ENCODE data around the gene OMA1.

OMA1 gene

DNA sequence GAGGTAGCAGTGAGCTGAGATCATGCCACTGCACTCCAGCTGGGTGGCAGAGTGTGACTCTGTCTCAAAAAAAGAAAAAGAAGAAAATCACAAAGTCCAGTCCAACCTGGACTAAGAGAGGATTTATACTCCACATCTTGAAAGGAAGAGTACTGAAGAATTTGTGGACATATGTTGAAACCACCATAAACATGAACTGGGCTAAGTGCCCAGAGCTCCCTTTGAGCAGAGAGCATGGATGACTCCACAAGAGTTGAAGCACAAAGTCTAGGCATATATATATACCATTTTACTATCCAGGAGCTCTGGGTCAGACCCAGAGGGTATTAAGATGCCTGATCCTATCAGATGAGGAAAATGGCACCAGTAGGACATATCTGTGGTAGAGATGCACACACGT, 86.6 kb downstream of the OMA1 start:
- no peak for DNase-seq (ENCODE audit: low spot score)

DNA sequence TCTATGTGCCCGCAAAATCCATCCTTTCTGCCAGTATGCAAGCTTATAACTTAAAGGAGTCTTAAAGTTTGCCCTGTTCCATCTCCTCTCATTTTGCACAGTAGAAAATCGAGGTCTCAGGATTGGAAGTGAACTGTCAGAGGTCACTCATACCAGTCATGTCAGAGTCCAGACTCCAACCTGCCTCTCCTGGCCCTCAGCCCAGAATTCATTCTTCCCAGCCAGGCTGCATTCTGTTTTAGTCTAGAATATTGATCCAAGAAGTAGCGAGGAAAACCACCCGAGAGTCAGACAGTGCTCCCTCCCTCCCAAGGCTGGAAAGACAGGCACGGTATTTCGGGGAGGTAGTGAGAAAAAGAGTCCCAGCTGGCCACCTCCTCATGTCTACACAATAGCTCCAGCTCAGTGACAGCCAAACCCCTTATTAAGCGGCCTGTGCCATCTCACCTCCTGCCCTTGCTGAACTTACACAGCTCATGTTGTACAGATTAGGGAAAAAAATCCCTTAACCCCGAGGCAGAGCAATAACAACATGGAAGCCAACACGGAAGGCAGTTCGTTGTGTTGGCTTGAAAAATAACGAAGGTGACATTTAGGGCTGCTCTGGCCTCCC, 89.4 kb downstream of the OMA1 start:
- no peak for DNase-seq (ENCODE audit: low spot score)

DNA sequence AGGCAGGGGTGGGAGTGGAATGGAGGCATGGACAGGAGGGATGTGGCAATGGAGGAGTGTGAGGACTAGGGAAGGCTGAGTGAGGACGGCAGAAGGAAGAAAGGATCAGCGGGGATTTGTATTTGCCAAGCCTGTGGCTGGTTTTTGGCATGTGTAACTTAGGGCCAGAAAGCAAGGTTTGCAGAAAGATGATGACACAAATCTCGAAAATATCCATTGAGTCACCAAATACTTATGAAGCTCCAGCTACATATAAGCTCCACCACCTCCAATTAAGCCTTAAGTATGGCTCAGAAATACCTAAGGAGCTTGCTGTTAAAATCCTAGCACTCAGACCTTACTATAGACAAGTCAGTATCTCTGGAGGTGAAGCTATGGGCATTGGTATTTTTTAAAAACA, 90.1 kb downstream of the OMA1 start:
- no peak for DNase-seq (ENCODE audit: low spot score)

DNA sequence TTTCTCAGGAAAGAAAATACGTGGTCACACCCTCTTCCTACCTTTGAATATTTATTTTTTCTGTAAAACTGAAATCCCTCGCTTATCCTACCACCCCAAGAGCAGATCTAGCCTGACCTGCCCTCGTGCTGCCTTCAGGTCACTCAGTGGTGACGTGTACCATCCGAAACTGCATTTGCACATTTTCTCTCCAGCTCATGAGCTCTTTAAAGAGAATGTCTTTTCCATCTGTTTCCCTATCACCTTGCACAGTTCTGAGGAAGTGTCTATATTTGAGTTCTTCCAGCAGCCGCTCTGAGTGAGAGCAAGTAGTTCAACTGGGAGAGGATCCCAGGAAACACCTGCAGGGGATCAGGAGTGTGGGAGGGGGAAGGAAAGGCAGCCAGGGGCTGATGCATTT, 91.7 kb downstream of the OMA1 start:
- DNase-seq (ENCODE audit: low spot score): no peak

DNA sequence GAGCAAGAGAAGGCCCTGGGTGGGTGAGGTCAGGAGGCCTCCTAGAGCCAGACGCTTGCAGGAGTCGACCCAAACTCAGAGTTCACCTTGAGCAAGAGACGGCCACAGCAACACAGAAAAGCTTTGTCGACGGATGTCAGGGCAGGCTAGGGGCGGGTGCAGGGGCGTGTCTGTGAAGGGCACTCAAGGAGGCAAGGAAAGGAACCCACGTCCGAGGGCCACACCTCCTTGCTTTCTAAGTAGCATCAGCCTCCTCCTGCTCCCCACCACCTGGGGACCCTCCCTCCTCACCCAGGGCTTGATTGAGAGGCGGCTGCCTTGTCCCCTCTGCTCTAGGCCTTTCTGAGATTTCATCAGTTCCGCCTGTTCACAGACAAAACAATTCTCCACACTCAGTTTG, 92.1 kb downstream of the OMA1 start:
- no peak for DNase-seq (ENCODE audit: low spot score)

DNA sequence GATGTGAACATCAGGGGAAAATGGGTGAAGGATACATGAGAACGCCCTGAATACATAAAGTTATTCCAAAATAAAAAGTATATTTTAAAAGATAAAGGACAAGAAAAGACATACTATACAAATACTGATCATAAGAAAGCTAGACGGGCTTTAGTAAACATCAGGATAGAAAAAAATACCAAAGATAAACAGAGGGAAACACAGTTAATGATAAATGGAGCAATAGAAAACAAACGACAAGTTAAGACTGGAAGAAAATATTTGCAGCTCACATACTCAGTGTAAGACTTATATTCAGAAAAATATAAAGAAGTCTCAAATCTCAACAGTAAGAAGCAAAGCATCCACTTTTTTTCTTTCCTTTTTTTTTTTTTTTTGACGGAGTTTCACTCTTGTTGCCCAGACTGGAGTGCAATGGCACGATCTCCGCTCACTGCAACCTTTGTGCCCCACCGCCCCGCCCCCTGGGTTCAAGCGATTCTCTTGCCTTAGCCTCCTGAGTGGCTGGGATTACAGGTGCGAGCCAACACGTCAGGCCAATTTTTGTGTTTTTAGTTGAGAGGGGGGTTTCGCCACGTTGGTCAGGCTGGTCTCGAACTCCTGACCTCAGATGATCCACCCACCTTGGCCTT, 94.8 kb downstream of the OMA1 start:
- DNase-seq (ENCODE audit: low spot score): no peak

DNA sequence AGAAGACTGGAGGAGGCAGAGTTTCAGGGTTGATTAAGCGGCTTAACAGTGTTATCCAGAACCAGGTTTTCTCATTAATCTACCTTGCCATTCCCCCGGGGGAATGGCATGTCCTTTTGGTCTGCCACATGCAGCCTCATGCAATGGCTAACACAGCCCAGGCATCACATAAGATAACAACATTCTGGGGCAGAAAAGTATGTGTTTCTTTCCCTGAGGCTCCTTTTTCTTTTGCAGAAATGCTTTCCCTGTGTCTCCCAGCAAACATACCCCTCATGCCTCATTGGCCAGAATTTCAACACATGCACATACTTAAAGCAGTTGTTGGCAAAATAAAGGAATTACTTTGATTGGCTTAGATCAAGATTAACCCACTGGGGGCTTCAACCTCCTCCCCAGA, 98.6 kb downstream of the OMA1 start:
- DNase-seq (ENCODE audit: low spot score): no peak

DNA sequence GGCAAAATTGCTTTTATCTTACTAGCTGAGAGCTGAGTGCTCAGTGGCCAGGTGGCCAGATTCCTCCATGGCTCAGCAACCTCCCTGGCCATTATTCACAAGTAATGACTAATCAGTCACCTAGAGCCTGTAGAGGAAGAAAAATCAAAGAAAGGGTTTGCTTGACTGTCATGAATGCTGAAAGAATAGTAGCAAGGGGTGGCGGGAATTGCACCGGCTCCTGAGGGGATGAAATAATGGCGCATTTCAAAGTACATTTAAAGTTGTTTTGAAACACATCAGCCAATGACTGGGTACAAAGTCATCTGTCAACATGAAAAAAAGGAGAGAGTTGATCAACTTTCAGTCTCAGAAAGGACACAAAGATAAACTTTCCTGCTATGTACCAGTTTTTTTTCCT, 99.5 kb downstream of the OMA1 start:
- DNase-seq (ENCODE audit: low spot score): no peak

DNA sequence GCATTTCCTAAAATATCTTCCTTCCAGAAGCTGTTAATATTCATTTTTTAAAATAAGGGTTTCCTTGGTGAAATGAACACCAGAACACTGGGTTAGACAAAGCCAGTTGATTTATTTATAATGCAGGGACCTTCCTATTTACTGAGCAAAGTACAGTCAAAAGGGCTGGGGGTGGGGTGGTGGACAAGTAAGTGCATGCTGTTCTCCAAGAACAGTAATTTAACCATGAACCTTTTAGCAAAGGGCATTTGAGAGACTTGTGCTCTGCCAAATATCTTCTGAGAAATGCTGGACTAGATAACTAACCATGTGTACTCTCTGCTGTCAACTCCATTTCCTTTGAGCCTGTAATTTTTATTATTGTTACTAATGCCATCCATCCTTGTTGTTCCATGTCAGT, 100.2 kb downstream of the OMA1 start:
- no peak for DNase-seq (ENCODE audit: low spot score)

DNA sequence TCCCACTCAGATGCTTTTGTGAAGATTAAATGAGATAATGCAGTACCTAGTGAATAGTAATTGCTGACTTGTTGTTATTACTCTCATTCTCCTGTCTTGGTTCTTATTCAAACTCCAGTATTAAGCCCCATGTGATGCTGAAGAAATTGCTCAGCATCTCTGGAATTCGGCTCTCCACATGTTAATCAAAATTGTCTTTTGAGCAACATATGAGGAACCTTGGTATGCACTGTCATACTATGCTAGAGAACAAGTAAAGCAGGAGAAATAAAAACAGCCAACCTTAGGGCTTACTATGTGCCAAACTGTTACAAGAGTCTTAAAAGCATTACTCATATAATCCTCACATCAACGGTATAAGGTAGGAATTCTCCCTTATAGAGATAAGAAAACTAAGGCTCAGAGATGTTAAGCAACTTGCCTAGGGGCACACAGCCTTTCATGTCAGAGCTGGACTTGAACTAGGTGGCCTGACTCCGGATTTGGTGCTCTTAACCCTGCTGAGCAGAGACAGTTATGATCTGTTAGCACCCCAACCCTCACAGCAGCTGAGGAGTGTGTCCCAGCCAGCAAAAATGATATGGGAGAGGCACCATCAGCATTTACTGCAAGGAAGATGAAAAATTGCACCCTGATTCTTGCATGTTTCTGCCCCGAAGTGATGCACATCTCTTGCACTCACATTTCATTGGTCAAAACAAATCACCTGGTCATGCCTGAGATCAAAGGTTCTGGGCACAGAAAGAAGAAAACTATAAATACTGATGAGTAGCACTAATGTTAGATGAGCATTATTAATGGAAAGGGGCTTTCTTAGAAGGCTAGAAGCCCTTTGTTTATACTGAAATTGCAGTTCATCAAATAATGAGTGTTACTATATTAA, 102.3 kb downstream of the OMA1 start:
- no peak for DNase-seq (ENCODE audit: low spot score)

DNA sequence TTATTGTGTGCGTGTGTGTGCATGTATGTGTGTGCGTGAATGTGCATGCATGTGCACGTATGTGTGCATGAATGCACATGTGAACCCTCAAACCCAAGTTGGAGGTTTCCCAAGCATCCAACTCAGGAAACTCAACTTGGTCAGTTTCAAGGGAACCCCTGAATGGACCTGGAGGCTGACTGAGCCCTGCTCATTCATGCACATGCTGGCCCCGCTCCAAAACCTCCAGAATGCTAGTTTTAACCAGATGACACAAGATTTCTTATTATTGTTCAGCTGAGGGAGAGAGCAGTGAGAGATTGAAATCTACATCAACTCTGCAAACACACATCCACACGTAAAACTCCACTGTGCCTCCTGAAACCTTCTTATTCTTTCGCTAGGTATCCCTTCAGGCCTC, 104.4 kb downstream of the OMA1 start:
- no peak for DNase-seq (ENCODE audit: low spot score)

DNA sequence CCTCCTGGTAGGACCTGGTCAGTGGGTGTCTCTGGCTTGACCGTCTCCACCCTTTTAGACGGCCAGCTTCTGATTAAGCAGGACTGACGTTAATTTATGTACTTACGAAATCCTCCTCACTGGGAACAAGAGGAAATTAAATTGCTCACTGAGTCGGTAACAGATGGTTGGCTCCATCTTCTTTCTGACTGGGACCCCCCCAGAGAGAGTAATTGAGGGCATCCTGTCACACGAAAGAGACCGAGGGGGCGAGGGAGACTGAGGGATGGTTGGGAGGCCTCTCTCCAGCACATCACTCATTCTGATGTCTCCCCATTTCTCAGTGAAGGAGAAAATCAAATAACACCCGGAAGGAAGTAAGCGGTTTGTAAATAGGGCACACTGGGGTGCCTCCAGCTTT, 104.8 kb downstream of the OMA1 start:
- DNase-seq (ENCODE audit: low spot score): no peak

DNA sequence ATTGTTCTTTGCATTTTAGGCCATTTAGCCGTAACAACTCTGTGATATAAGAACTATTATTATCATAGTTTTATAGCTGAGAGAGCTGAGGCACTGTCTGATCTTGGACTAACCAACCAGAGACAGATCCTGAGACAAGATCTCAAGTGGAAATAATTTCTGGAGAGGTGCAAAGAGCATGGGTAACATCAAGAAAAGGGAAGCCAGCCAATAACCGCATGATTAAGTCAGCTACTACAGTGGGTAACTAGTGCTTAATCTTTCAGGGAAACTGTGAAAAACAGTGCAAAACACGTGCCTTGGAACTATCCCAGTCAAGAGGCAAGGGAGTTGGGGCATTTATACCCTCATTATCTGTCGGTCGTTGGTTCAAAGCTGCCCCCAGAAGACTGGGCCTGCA, 105.8 kb downstream of the OMA1 start:
- no peak for DNase-seq (ENCODE audit: low spot score)

DNA sequence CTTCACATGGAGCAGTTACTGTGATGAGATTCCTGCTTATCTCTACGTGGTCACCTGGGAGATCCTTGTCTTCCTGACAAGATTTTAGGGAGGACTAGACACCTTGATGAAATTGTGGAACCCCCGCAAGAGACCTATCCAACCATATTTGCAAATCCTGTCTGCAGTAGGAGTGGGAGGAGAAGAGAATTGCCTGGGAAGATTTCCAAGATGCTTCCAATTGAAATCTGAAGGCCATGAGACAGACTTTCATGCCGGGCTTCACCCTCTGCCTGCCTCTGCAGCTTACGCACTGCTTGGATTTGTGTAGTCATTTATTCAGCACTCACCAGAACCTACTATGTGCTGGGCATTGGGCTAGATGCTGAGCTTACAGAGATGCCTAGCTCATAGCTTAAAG, 106.6 kb downstream of the OMA1 start:
- no peak for DNase-seq (ENCODE audit: low spot score)

DNA sequence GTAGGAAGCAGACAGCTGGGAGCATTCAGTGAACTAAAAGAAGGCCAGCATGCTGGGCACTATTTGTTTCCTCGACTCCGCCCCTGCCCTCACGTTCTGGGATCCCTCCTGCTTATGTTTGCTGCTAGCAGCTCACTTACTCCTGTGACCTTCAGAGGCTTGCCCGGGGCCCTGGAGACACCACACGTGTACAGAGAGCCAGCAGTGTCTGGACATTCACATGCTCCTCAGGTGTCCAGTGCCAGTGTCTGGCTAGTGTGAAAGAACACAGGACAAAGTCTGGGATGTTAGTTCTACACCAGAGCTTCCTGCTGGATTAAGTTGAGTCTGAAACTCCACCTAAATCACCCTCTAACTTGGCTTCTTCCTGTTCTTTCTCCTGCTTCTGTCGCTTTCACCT, 108.1 kb downstream of the OMA1 start:
- DNase-seq (ENCODE audit: low spot score): no peak

DNA sequence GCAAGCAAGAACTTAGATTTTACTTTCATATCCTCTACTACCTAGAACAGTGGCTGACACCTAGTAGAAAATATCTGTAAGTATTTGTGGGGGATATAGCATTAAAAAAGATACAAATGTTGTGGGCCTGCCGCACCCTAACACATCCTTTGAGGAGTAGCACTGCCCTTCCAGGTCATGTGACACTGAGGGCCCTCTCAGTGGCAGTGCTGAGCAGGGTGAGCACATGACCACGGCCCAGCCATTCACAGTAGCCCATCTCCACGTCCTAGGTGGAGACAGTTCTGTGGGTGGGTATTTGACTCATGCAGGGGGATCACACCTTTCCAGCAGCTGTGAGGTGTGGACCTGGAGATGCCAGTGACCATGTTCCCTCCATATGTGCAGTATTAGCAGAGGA, 108.9 kb downstream of the OMA1 start:
- DNase-seq (ENCODE audit: low spot score): no peak

DNA sequence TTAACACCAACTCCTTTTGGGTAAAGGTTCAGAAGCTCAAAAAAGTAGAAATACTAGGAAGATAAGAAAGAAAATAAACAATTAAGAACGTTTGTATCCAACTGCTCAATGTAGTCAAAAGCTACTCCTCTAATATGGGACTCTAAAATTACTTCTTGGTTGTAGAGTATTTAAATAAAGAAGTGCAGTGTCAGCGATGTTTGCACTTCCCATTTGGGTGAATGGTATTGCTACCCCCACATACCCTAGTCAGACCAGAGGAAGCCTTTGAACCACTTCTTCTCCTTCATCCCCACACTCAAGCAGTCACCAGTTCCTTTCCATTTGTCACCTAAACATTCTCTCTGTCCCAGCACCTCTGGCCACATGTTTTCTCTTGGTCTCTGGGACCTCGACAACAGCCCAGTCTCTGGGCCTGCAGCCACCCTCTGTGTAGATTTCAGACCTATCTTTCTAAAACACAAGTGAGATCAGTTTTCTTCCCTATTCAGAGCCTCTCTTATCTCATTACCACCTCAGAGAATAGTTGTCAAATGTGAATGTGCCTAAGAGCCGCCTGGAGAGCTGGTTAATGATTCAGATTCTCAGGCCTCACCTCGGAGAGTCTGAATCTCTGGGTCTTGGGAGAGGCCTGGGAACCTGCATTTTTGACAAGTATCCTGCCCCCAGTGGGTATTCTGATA, 109.8 kb downstream of the OMA1 start:
- no peak for DNase-seq (ENCODE audit: low spot score)

DNA sequence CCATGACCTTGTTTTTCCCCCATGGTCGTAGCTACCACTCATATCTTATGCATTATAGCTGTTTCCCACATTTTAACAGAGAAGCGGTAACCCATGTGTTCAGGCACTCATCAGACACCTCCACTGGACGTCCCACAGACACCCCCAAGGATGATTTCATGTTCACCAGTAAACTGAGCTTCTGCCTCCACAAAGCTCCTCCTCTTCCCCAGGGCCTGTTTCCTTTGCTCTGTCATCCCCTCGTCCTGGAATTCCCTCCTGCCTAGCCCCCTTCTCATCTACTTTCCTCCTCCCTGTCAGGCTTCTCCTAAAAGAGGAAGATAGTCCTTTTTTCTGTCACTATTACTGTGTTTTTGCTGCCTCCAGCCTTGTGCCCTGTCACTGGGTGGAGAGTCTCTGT, 111.2 kb downstream of the OMA1 start:
- no peak for DNase-seq (ENCODE audit: low spot score)

DNA sequence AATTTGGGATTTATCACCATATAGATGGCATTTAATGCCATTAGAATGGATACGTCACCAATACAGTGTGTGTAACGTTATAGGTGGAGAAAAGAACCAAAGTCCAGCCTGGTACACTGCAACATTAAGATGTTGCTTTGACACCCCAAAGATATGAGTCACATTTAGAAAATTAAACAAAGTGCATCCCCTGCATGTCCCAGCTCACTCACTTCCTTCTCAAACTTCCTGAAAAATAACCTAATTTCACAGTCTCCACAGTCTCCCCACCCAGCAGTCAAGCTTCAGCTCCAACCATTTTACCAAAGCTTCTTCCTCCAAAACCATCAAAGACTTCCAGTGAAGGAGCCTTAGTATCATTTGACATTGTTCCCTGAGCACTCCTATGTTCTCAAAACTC, 111.9 kb downstream of the OMA1 start:
- DNase-seq (ENCODE audit: low spot score): no peak

DNA sequence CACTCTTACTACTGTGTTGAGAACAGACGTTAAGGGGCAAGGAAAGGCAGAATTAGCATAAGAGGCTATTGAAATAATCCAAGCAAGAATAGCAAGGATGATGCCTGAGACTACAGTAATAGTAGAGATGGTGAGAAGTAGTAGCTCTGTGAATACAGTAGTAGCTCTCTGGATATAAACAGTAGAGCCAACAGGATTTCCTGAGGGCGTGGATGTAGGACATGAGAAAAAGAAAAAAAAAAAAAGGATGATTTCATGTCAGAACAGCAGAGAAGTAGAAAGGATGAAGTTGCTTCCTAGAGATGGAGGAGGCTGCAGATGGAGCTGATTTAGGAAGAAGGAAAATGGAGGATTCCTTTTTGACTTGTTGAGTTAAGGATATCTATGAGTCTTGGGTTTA, 112.3 kb downstream of the OMA1 start:
- DNase-seq (ENCODE audit: low spot score): no peak

DNA sequence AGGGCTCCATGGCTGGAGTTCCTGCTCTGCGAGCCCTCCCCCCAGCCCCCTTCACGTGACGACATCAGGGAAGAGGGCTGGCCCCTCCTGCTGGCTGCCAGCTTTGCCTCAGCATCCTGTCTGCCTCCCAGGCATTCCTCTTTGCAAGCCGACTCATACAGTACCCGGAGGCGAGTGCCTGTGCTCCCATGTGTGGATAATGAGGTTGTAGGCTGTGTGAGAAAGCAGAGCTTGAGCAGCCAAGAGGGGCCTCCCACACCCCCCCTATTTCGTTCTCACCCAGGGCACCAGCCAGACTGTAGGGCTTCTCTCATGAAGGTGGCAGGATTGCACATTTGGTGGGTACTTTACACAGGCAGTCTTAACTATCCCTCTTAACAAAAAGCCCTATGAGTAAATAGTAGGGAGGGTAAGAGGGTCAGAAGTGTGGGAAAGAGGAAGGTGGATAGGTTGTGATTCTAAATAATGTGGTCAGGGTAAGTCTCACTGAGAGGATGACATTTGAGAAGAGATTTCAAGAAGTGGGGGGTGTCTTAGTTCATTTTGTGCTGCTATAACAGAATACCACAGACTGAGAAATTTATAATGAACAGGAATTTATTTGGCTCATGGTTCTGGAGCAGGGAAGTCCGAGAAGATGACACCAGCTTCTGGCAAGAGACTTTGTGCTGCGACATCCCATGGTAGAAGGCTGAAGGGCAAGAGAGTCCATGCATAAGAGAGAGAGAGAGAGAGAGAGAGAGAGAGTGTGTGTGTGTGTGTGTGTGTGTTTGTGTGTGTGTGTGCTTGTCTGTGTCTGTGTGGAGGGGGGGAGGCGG, 113.5 kb downstream of the OMA1 start:
- DNase-seq (ENCODE audit: low spot score): no peak
